Cardiac muscle cell (in vitro differentiated cells and primary cell): ENCODE results near the gene CDK12. TPM values are rescaled to one million over a fixed set of nuclear protein-coding genes. Genes with fewer than 3 reads are reported as not detected.
"Not testable (repeated sequence)": the region's sequence is repeated elsewhere in the genome, so short reads cannot be mapped to it uniquely, and the experiment has no call there.

Source experiments
- DNase-seq, 2 donors: peaks; one replicate each; pipeline versions ENCODE4 v3.0.0 to v3.0.0-alpha.2; 2010 to 2017; ENCODE audit warnings: low read depth in 1 of 2, low spot score in 1 of 2
- H3K27ac ChIP-seq: fragments of 200-600 bp; sonication (generic); 2 replicates; pipeline ENCODE4 v1.5.1; 2016
- H3K27me3 ChIP-seq: fragments of 200-600 bp; sonication (generic); 2 replicates; pipeline ENCODE4 v1.6.0; 2016; ENCODE audit warnings: control low read depth
- H3K36me3 ChIP-seq: fragments of 200-600 bp; sonication (generic); 2 replicates; pipeline ENCODE4 v1.5.1; 2016; ENCODE audit warnings: control low read depth
- H3K4me1 ChIP-seq: fragments of 200-600 bp; sonication (generic); 2 replicates; pipeline ENCODE4 v1.8.1; 2017; ENCODE audit warnings: low read depth, mild to moderate bottlenecking, mixed run types
- H3K4me3 ChIP-seq: fragments of 200-600 bp; sonication (generic); 2 replicates; pipeline ENCODE4 v1.5.1; 2016; ENCODE audit warnings: mild to moderate bottlenecking
- H3K9me3 ChIP-seq: fragments of 200-600 bp; sonication (generic); 2 replicates; pipeline ENCODE4 v1.5.1; 2017; ENCODE audit warnings: low read depth, mild to moderate bottlenecking, control low read depth
- polyA plus RNA-seq: library from polyadenylated mRNA; unstranded; fragments of >200 nt; fragmentation: Nextera tagmentation; extraction: Ambion mirVana; gene quantifications from 2 replicates; pipeline ENCODE4 v1.2.1, GENCODE V29; 2016
- total RNA-seq: library from RNA; depleted of rRNA; stranded (reverse); fragments of >200 nt; gene quantifications from 2 replicates; pipeline ENCODE4 v1.2.3, GENCODE V29; 2016
- TF ChIP-seq, protein P1 (sequence below): IDR thresholded peaks from 2 replicates; pipeline ENCODE4 v1.5.1; 2012; ENCODE audit warnings: low read depth, mild to moderate bottlenecking, low read length

The CDK12 gene
- total and polyA plus RNA-seq, 2 experiments from 2014 or later: 10.9 to 47.1 TPM

DNA sequence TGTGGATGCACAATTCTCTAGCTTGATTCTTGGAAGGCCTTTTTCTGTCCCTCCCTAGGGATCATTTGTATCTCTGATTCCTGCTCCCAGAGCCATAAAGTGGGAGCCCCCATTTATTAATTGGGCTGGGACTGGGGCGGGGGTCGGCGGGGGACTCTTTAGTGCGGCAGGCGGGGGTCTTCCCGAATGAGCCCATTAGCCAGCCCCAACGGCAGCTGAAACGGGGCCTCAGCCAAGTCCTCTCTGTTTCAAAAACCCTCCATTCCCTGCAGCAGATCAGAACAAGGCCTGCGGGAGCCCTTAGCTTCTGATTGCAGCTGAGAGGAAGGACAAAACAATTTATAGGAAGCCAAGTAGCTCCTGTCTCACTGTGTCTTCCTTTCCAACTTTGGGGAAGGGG lies 79.3 kb downstream of the CDK12 start:
- no peaks in the 10 kb centered on the region for H3K4me1 ChIP-seq
- no peak overlapping the region for H3K27ac ChIP-seq
- H3K27me3 ChIP-seq: peaks cover 11% of the 10 kb centered on the region
- TF ChIP-seq, protein P1, sequence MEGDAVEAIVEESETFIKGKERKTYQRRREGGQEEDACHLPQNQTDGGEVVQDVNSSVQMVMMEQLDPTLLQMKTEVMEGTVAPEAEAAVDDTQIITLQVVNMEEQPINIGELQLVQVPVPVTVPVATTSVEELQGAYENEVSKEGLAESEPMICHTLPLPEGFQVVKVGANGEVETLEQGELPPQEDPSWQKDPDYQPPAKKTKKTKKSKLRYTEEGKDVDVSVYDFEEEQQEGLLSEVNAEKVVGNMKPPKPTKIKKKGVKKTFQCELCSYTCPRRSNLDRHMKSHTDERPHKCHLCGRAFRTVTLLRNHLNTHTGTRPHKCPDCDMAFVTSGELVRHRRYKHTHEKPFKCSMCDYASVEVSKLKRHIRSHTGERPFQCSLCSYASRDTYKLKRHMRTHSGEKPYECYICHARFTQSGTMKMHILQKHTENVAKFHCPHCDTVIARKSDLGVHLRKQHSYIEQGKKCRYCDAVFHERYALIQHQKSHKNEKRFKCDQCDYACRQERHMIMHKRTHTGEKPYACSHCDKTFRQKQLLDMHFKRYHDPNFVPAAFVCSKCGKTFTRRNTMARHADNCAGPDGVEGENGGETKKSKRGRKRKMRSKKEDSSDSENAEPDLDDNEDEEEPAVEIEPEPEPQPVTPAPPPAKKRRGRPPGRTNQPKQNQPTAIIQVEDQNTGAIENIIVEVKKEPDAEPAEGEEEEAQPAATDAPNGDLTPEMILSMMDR: no peak
- no peaks in the 10 kb centered on the region for H3K36me3 ChIP-seq
- no peak overlapping the region for H3K4me3 ChIP-seq
- DNase-seq: no peak
- no peaks in the 10 kb centered on the region for H3K9me3 ChIP-seq

DNA sequence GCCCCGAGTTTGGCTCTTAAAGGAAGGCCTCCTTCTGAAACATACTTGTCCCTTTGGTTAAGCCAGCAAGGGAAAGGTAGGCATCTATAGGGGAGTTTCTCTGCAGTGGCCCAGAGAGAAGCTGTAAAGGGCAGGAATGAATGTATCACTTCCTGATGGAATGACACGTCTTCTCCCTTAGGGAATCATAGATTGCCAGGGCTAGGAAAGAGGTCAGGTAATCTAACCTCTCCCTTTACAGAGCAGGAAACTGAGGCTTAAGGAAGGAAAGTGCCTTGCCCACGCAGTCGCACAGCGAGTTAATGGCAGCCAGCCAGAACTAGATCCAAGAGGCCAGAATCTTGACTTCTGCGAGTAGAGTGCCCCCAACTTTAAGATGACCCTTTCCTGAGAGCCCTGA lies 80.4 kb downstream of the CDK12 start:
- Histone ChIP-seq H3K27ac (no peak overlapping the region), H3K4me3 (no peak overlapping the region), H3K36me3 (no peaks in the 10 kb centered on the region), H3K27me3 (peaks cover 11% of the 10 kb centered on the region), H3K4me1 (no peaks in the 10 kb centered on the region), H3K9me3 (no peaks in the 10 kb centered on the region)
- TF ChIP-seq, protein P1: no peak
- no peak for DNase-seq

DNA sequence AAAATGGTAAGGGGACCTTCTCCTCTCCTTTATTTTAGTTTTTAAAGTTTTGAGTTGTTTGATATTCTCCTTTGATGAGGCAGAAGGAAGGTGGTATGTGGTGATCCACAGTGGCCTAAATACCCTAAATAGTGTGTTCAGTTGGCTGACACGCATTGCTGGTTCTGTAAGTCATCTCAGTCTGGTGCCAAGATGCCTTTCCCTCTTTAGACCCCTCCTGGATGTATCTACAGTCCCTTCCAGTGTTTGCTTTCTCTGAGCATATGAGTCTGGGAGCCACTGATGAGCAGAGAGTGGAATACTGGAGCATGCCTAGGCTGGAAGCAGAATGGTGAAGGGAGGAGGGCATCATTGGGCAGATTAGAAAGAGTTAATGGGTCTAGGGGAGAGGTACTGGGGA lies 81.9 kb downstream of the CDK12 start:
- TF ChIP-seq, protein P1: no peak
- Histone ChIP-seq H3K4me3 (no peak overlapping the region), H3K27me3 (peaks cover 11% of the 10 kb centered on the region), H3K36me3 (no peaks in the 10 kb centered on the region), H3K4me1 (no peaks in the 10 kb centered on the region), H3K9me3 (no peaks in the 10 kb centered on the region), H3K27ac (no peak overlapping the region)
- no peak for DNase-seq

DNA sequence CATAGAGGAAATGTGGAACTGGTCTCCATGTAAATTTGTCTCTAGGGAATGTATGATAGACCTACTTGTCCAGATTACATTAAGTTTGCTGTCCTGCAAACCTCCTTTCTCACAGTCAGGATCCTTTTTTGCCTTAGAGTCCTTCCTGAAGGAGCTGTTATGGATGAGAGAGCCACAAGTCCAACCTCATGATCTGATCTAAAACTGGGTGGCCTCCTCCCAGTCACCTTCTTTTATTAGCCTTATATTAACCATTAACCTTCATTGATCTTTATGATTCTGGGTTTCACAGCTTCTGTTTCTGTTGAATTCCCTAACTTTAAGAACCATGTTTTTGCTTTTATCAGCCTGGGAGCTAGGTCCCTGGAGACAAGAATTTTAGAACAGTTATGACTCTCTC lies 82.4 kb downstream of the CDK12 start:
- Histone ChIP-seq H3K27ac (no peak overlapping the region), H3K4me3 (no peak overlapping the region), H3K4me1 (no peaks in the 10 kb centered on the region), H3K36me3 (no peaks in the 10 kb centered on the region), H3K9me3 (no peaks in the 10 kb centered on the region), H3K27me3 (peaks cover 10% of the 10 kb centered on the region)
- DNase-seq: no peak
- TF ChIP-seq, protein P1: no peak

DNA sequence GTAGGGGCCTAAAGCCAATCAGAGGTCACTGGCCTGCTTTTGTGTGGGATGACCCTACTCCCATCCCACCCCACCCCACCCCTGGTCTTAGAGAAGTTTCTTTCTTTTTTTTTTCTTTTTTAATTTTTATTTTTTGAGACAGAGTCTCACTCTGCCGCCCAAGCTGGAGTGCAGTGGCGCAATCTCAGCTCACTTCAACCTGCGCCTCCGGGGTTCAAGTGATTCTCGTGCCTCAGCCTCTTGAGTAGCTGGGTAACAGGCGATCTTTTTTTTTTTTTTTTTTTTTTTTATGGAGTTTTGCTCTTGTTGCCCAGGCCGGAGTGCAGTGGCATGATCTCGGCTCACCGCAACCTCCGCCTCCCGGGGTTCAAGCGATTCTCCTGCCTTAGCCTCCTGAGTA lies 83.1 kb downstream of the CDK12 start:
- DNase-seq: not testable (repeated sequence)

DNA sequence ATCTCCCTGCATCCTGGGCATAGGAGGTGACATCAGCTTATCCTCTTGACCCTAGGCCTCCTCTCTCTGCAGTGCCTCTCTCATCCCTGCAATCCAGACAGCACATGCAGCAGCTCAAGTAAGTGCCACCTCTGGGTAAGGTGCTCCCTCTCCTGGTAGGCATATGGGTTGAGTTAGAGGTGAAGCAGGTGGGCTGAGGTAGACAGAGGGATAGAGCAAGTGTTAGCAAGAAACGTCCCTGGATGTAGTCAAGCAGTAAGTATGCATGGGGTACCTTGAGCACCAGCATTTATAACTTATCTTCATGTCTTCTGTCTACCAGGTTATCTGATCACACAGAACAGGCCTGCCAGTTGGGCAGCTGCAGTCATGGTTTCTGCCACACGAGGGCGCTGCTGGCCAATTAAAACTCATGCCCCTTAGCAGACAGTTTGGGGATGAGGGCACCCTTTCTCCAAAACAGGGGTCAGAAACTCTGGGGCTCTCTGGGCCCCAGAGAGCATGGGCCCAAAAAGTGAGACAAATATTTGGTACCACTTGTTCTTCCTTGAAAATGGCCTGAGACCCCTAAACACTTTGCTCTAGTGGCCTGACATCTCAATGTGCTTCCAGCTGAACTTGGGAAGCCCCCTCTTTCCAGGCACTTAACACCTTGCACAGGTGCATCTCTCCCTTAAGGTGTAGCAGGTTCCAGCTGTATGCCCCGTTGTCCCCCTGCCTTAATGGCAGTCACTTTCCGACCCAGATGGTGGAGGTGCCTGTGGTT lies 86.6 kb downstream of the CDK12 start:
- no peak overlapping the region for H3K4me3 ChIP-seq

More for the DNA sequence above, 83.1 kb downstream of the CDK12 start:
- not testable (repeated sequence) for H3K4me1 ChIP-seq, H3K27me3 ChIP-seq, H3K4me3 ChIP-seq, H3K36me3 ChIP-seq, H3K9me3 ChIP-seq, H3K27ac ChIP-seq

More for the DNA sequence above, 86.6 kb downstream of the CDK12 start:
- Histone ChIP-seq H3K27ac (no peak overlapping the region), H3K4me1 (no peaks in the 10 kb centered on the region), H3K27me3 (no peaks in the 10 kb centered on the region), H3K36me3 (peaks cover 8% of the 10 kb centered on the region), H3K9me3 (no peaks in the 10 kb centered on the region)
- DNase-seq: peak; percentile 55 to 56
- TF ChIP-seq, protein P1: peak; percentile 95
